SK-N-SH (cell line): ENCODE results near the gene NADSYN1. TPM values are rescaled to one million over a fixed set of nuclear protein-coding genes. Genes with fewer than 3 reads are reported as not detected.
"Not testable (repeated sequence)": the region's sequence is repeated elsewhere in the genome, so short reads cannot be mapped to it uniquely, and the experiment has no call there.

ENCODE experiments used
- CTCF ChIA-PET: fragments of 300-600, 350-600 bp; formaldehyde crosslinking; extraction: SDS; loops from one replicate; lab custom pipeline; 2021; lab: Yijun Ruan, JAX
- POLR2A ChIA-PET: fragments of 350-600 bp; sonication (Branson Sonifier 250); formaldehyde crosslinking; extraction: SDS; loops from one replicate; lab custom pipeline; 2020; ENCODE audit warnings: antibody characterized with exemption, inconsistent platforms; lab: Yijun Ruan, JAX
- DNase-seq: peaks from one replicate; pipeline ENCODE4 v3.0.0; 2012
- H2AFZ ChIP-seq: fragments of 200-600 bp; sonication (generic); 2 replicates; pipeline ENCODE4 v1.8.1; 2016; ENCODE audit warnings: antibody characterized with exemption, mild to moderate bottlenecking, low read depth
- H3F3A ChIP-seq: fragments of 200-600 bp; sonication (generic); replicated peaks from 2 replicates; pipeline ENCODE3; 2016; ENCODE audit warnings: antibody characterized with exemption, mild to moderate bottlenecking; ENCODE audit not compliant: insufficient read depth
- H3K27ac ChIP-seq, 2 experiments: fragments of 200-500 bp in 1 of 2; fragments of 200-600 bp in 1 of 2; sonication (Bioruptor generic) in 1 of 2; sonication (generic), shearing (Covaris generic) in 1 of 2; 2 replicates each; pipeline versions ENCODE4 v1.5.1 to v1.6.1; 2014 to 2016; ENCODE audit warnings: low read depth in 2 of 2, inconsistent platforms in 1 of 2, low read length in 1 of 2, mild to moderate bottlenecking in 1 of 2, mixed read lengths in 1 of 2
- H3K27me3 ChIP-seq: fragments of 200-600 bp; sonication (generic), shearing (Covaris generic); 2 replicates; pipeline ENCODE4 v1.6.1; 2016; ENCODE audit warnings: mixed run types; ENCODE audit not compliant: insufficient read depth
- H3K36me3 ChIP-seq, 2 experiments: fragments of 200-500 bp in 1 of 2; fragments of 200-600 bp in 1 of 2; sonication (Bioruptor generic) in 1 of 2; sonication (generic) in 1 of 2; replicated peaks in 1 of 2; 2 replicates each; pipeline versions ENCODE3 to v1.5.1; 2014 to 2016; ENCODE audit warnings: low read length in 1 of 2, mild to moderate bottlenecking in 1 of 2; ENCODE audit not compliant: insufficient read depth in 2 of 2, control insufficient read depth in 1 of 2
- H3K4me1 ChIP-seq, 2 experiments: fragments of 200-500 bp in 1 of 2; fragments of 200-600 bp in 1 of 2; sonication (Bioruptor generic) in 1 of 2; sonication (generic), shearing (Covaris generic) in 1 of 2; 2 replicates each; pipeline versions ENCODE4 v1.5.1 to v1.6.1; 2014 to 2016; ENCODE audit warnings: low read depth in 1 of 2, low read length in 1 of 2, mixed run types in 1 of 2; ENCODE audit not compliant: insufficient read depth in 2 of 2, control insufficient read depth in 1 of 2
- H3K4me2 ChIP-seq: fragments of 200-600 bp; sonication (generic), shearing (Covaris generic); 2 replicates; pipeline ENCODE4 v1.6.1; 2017; ENCODE audit warnings: mixed run types
- H3K4me3 ChIP-seq, 2 experiments: fragments of 200-500 bp in 1 of 2; fragments of 200-600 bp in 1 of 2; sonication (Bioruptor generic) in 1 of 2; sonication (generic), shearing (Covaris generic) in 1 of 2; 2 replicates each; pipeline versions ENCODE4 v1.5.1 to v1.8.1; 2014 to 2016; ENCODE audit warnings: low read depth in 2 of 2, inconsistent platforms in 1 of 2, low read length in 1 of 2, mild to moderate bottlenecking in 1 of 2, mixed read lengths in 1 of 2, moderate library complexity in 1 of 2
- H3K79me2 ChIP-seq: fragments of 200-600 bp; sonication (generic); 2 replicates; pipeline ENCODE4 v1.8.1; 2017; ENCODE audit warnings: mild to moderate bottlenecking; ENCODE audit not compliant: insufficient read depth
- H3K9ac ChIP-seq: fragments of 200-600 bp; sonication (generic); 2 replicates; pipeline ENCODE4 v1.6.1; 2017; ENCODE audit warnings: mixed run types
- H3K9me2 ChIP-seq: fragments of 200-600 bp; sonication (generic); 2 replicates; pipeline ENCODE4 v1.6.1; 2017; ENCODE audit warnings: mixed run types
- H3K9me3 ChIP-seq: fragments of 200-600 bp; sonication (generic); 2 replicates; pipeline ENCODE4 v1.6.1; 2017; ENCODE audit warnings: mixed run types, mild to moderate bottlenecking, moderate library complexity
- H4K20me1 ChIP-seq: fragments of 200-600 bp; sonication (generic); 2 replicates; pipeline ENCODE4 v1.6.1; 2017; ENCODE audit warnings: mild to moderate bottlenecking, mixed run types; ENCODE audit not compliant: insufficient read depth
- CHD2 ChIP-seq: fragments of 150-350 bp; IDR thresholded peaks from 2 replicates; pipeline ENCODE4 v1.6.1; 2018; ENCODE audit warnings: low read length; ENCODE audit not compliant: partially characterized antibody
- ELF1 ChIP-seq: IDR thresholded peaks from 2 replicates; pipeline ENCODE4 v1.4.0; 2012
- FOSL2 ChIP-seq: IDR thresholded peaks from 2 replicates; pipeline ENCODE4 v1.4.0; 2012; ENCODE audit warnings: low read depth, mild to moderate bottlenecking, moderate library complexity, borderline replicate concordance
- FOXJ3 ChIP-seq: sonication (generic); formaldehyde crosslinking; IDR thresholded peaks from 2 replicates; pipeline ENCODE4 v1.5.1; 2020; ENCODE audit warnings: mild to moderate bottlenecking, missing genetic modification reagents
- FOXM1 ChIP-seq: IDR thresholded peaks from 2 replicates; pipeline ENCODE4 v1.4.0; 2012; ENCODE audit warnings: low read depth, mild to moderate bottlenecking
- NFIC ChIP-seq: IDR thresholded peaks from 2 replicates; pipeline ENCODE4 v1.4.0; 2012; ENCODE audit warnings: borderline replicate concordance
- NRF1 ChIP-seq: IDR thresholded peaks from 2 replicates; pipeline ENCODE4 v1.6.1; 2012; ENCODE audit warnings: low read depth, mild to moderate bottlenecking, low read length
- POLR2AphosphoS5 ChIP-seq: IDR thresholded peaks from 2 replicates; pipeline ENCODE4 v1.6.1; 2012; ENCODE audit warnings: low read depth, low read length
- RAD21 ChIP-seq: IDR thresholded peaks from 2 replicates; pipeline ENCODE4 v1.6.1; 2012; ENCODE audit warnings: mild to moderate bottlenecking, low read length
- RFX5 ChIP-seq: IDR thresholded peaks from 2 replicates; pipeline ENCODE4 v1.6.1; 2012; ENCODE audit warnings: mild to moderate bottlenecking, improper control_type of control experiment, low read length
- RXRA ChIP-seq: IDR thresholded peaks from 2 replicates; pipeline ENCODE4 v1.4.0; 2012; ENCODE audit warnings: low read depth, mild to moderate bottlenecking, borderline replicate concordance
- TAF1 ChIP-seq: IDR thresholded peaks from 2 replicates; pipeline ENCODE4 v1.6.1; 2012; ENCODE audit warnings: low read depth, mild to moderate bottlenecking, low read length, moderate library complexity, borderline replicate concordance
- TCF12 ChIP-seq: IDR thresholded peaks from 2 replicates; pipeline ENCODE4 v1.4.0; 2012
- WGBS: methylation state at CpG from one replicate; pipeline ENCODE4 v1.1.6; 2017; ENCODE audit warnings: low lambda C conversion rate; 5-methylcytosine and 5-hydroxymethylcytosine counted together
- polyA plus RNA-seq, 3 experiments: library from polyadenylated mRNA; depleted of rRNA; stranded (reverse); fragments of >200 nt; gene quantifications; 2 replicates each; pipeline ENCODE4 v1.2.3, GENCODE V29; 2012
- TF ChIP-seq, protein P1 (sequence below): fragments of 150-350 bp; IDR thresholded peaks from 2 replicates; pipeline ENCODE4 v1.6.1; 2016; ENCODE audit warnings: mild to moderate bottlenecking, low read depth, low read length

The NADSYN1 gene
- polyA plus RNA-seq, 1 of the 3 experiments (the other 2 are of a cell fraction): 62.5 TPM

GRCh38 chr11:71525188-71525937, 72.4 kb downstream of the NADSYN1 start:
- Histone ChIP-seq H3K9me3 (no peaks in the 10 kb centered on the region), H3K9me2 (no peaks in the 10 kb centered on the region), H4K20me1 (no peaks in the 10 kb centered on the region), H2AFZ (no peak overlapping the region), H3K9ac (no peak overlapping the region), H3K4me3 (no peak overlapping the region), H3K4me1 (no peaks in the 10 kb centered on the region)
- ChIA-PET POLR2A (no interaction called here), CTCF (no interaction called here)
- no peak for DNase-seq
- WGBS: 17% methylated on average over 3 of the region's 3 CpGs
- no peak for TF ChIP-seq FOXM1
- TF ChIP-seq NRF1: no peak
- no peak for TF ChIP-seq NFIC
- TF ChIP-seq TAF1: no peak
- TF ChIP-seq RAD21: no peak
- no peak for TF ChIP-seq RXRA
- TF ChIP-seq TCF12: no peak
- TF ChIP-seq FOSL2: no peak
- no peak for TF ChIP-seq FOXJ3 (CRISPR knock-in tag)
- no peak for TF ChIP-seq ELF1
- no peak for TF ChIP-seq CHD2
- no peak for TF ChIP-seq RFX5
- TF ChIP-seq, protein P1, sequence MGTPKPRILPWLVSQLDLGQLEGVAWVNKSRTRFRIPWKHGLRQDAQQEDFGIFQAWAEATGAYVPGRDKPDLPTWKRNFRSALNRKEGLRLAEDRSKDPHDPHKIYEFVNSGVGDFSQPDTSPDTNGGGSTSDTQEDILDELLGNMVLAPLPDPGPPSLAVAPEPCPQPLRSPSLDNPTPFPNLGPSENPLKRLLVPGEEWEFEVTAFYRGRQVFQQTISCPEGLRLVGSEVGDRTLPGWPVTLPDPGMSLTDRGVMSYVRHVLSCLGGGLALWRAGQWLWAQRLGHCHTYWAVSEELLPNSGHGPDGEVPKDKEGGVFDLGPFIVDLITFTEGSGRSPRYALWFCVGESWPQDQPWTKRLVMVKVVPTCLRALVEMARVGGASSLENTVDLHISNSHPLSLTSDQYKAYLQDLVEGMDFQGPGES: no peak
- TF ChIP-seq, all 33 proteins: peak for 0
- Histone ChIP-seq H3K27me3 (no peaks in the 10 kb centered on the region), H3K36me3 (no peaks in the 10 kb centered on the region), H3F3A (no peaks in the 10 kb centered on the region), H3K27ac (no peak overlapping the region), H3K4me2 (no peak overlapping the region), H3K79me2 (no peaks in the 10 kb centered on the region)

DNA sequence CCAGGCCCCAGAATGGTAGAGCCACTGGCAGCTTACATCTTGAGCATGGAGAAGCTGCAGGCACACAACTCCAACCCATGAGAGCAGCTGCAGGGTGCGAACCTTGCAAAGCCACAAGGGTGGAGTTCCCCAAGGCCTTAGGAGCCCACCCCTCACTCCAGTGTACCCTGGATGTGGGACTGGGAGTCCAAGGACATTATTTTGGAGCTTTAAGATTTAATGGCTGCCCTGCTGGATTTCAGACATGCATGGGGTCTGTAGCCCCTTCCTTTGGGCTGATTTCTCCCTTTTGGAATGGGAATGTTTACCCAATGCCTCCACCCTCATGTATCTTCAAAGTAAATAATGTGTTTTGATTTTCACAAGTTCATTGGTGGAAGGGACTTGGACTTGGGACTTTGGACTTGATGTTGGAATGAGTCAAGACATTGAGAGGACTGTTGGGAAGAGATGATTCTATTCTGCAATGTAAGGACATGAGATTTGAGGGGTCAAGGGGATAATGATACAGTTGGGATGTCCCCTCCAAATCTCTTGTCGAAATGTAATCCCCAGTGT, 73.0 kb downstream of the NADSYN1 start:
- Histone ChIP-seq H3K9me2 (no peaks in the 10 kb centered on the region), H2AFZ (no peak overlapping the region), H3K9ac (no peak overlapping the region), H3K9me3 (no peaks in the 10 kb centered on the region), H3K4me3 (no peak overlapping the region), H3K36me3 (no peaks in the 10 kb centered on the region), H3F3A (no peaks in the 10 kb centered on the region), H3K4me2 (no peak overlapping the region), H3K27ac (no peak overlapping the region), H3K79me2 (no peaks in the 10 kb centered on the region), H4K20me1 (no peaks in the 10 kb centered on the region), H3K4me1 (no peaks in the 10 kb centered on the region; a peak in 1 of 4 replicates), H3K27me3 (no peaks in the 10 kb centered on the region)
- no peak for TF ChIP-seq POLR2AphosphoS5
- 7% methylated on average over 2 of the region's 2 CpGs for WGBS
- ChIA-PET CTCF (no interaction called here), POLR2A (no interaction called here)
- DNase-seq: no peak

- H3K27ac ChIP-seq, H2AFZ ChIP-seq, CTCF ChIA-PET, H3K79me2 ChIP-seq, H3K9me2 ChIP-seq, H3K9me3 ChIP-seq, H3K9ac ChIP-seq, H4K20me1 ChIP-seq, POLR2A ChIA-PET, H3F3A ChIP-seq, H3K27me3 ChIP-seq, H3K4me2 ChIP-seq, H3K4me1 ChIP-seq, DNase-seq, H3K36me3 ChIP-seq, H3K4me3 ChIP-seq: not testable (repeated sequence)
- WGBS: 27% methylated on average over 10 of the region's 10 CpGs
Observed at GRCh38 chr11:71526796-71527575, 74.0 kb downstream of the NADSYN1 start, which contains the start of gene KRTAP5-7. Gene KRTAP5-7 (plus strand): TSS chr11:71527267. CDS start chr11:71527301, 34 bp downstream.
